ENCODE results near the gene ST8SIA1.

The ST8SIA1 gene

GRCh38 chr12:22283508-22283907 is 51.0 kb downstream of the ST8SIA1 start:
- ChIA-PET POLR2A (no interaction called here), CTCF (interaction anchor here (1.3 kb wide), 1 partner anchor 13 kb away, joined by 3 read pairs; no protein-coding TSS in a partner anchor)
- TF ChIP-seq CTCF (IDR thresholded peaks at IDR 0.05; ENCODE audit: control extremely low read depth, extremely low read depth, low read depth, missing control alignments): no peak
- DNase-seq (ENCODE audit: extremely low spot score): no peak

GRCh38 chr12:22283006-22283506 is 51.5 kb downstream of the ST8SIA1 start:
- no peak for DNase-seq (ENCODE audit: extremely low spot score)
- TF ChIP-seq CTCF (IDR thresholded peaks at IDR 0.05; ENCODE audit: control extremely low read depth, extremely low read depth, low read depth, missing control alignments): no peak
- CTCF ChIA-PET: interaction anchor here (1.3 kb wide), 1 partner anchor 13 kb away, joined by 3 read pairs; no protein-coding TSS in a partner anchor
- POLR2A ChIA-PET: no interaction called here

GRCh38 chr12:22282283-22282682 is 52.2 kb downstream of the ST8SIA1 start:
- DNase-seq (ENCODE audit: extremely low spot score): no peak
- ChIA-PET POLR2A (no interaction called here), CTCF (no interaction called here)
- TF ChIP-seq CTCF (IDR thresholded peaks at IDR 0.05; ENCODE audit: control extremely low read depth, extremely low read depth, low read depth, missing control alignments): no peak

- POLR2A ChIA-PET: no interaction called here
- CTCF ChIA-PET: no interaction called here
- no peak for TF ChIP-seq CTCF (IDR thresholded peaks at IDR 0.05; ENCODE audit: control extremely low read depth, extremely low read depth, low read depth, missing control alignments)
- no peak for DNase-seq (ENCODE audit: extremely low spot score)
Measured at GRCh38 chr12:22276867-22277266, 57.6 kb downstream of the ST8SIA1 start.

GRCh38 chr12:22276313-22276712 is 58.2 kb downstream of the ST8SIA1 start:
- DNase-seq (ENCODE audit: extremely low spot score): no peak
- TF ChIP-seq CTCF (IDR thresholded peaks at IDR 0.05; ENCODE audit: control extremely low read depth, extremely low read depth, low read depth, missing control alignments): no peak
- CTCF ChIA-PET: no interaction called here
- POLR2A ChIA-PET: no interaction called here

- CTCF ChIA-PET: no interaction called here
- POLR2A ChIA-PET: no interaction called here
- DNase-seq (ENCODE audit: extremely low spot score): no peak
- no peak for TF ChIP-seq CTCF (IDR thresholded peaks at IDR 0.05; ENCODE audit: control extremely low read depth, extremely low read depth, low read depth, missing control alignments)
Measured at GRCh38 chr12:22275843-22276242, 58.7 kb downstream of the ST8SIA1 start.
